NCI-H446 treated with DMSO at 0.1 percent for 48 hours (cell line): ENCODE results near the gene ARHGAP11A.

ENCODE experiments used
- DNase-seq: peaks from one replicate; lab custom pipeline; 2025; lab: John Stamatoyannopoulos, UW

The ARHGAP11A gene

GRCh38 chr15:32688151-32688639, 72.9 kb downstream of the ARHGAP11A start:
- no peak for DNase-seq
